ENCODE data around the gene RAB14.

- TF ChIP-seq CTCF (IDR thresholded peaks at IDR 0.05; ENCODE audit: low read depth, low read length, poor library complexity, severe bottlenecking), result no peak
- no peak for TF ChIP-seq EZH2phosphoT487 (IDR thresholded peaks at IDR 0.05; ENCODE audit: borderline replicate concordance, low read length)
Measured at GRCh38 chr9:121217609-121218292, 16.1 kb upstream of the RAB14 start.

Data from DOHH2 (cell line).